PC-9 (cell line): ENCODE measurements around the gene RAET1G. TPM values are rescaled to one million over a fixed set of nuclear protein-coding genes. Genes with fewer than 3 reads are reported as not detected.
"Not testable (repeated sequence)": the region's sequence is repeated elsewhere in the genome, so short reads cannot be mapped to it uniquely, and the experiment has no call there.

ENCODE experiments used
- BruUV-seq: library from RNA; stranded (reverse); fragments of 400-500 nt; replicated peaks from 2 replicates; lab custom pipeline; 2021; lab: Mats Ljungman, UMichigan
- CTCF ChIA-PET: fragments of 300-600 bp; sonication (Branson Sonifier 250); formaldehyde crosslinking; loops from one replicate; lab custom pipeline; 2022; ENCODE audit warnings: antibody characterized with exemption; lab: Charles Lee
- POLR2A ChIA-PET: fragments of 300-600 bp; sonication (Branson Sonifier 250); formaldehyde crosslinking; loops from one replicate; lab custom pipeline; 2022; ENCODE audit warnings: antibody characterized with exemption; ENCODE audit not compliant: unreplicated experiment; lab: Charles Lee
- DNase-seq, 2 experiments: peaks; one replicate each; pipeline versions ENCODE4 v3.0.0 to v3.0.0-alpha.2; 2015 to 2022; ENCODE audit warnings: mixed read lengths in 1 of 2
- H2AFZ ChIP-seq: fragments of 200-600 bp; sonication (generic); 2 replicates; pipeline ENCODE4 v1.8.1; 2017; ENCODE audit warnings: antibody characterized with exemption
- H3F3A ChIP-seq: fragments of 200-600 bp; sonication (generic); 2 replicates; pipeline ENCODE4 v1.8.1; 2017; ENCODE audit warnings: antibody characterized with exemption, mild to moderate bottlenecking, low read depth; ENCODE audit not compliant: insufficient read depth
- H3K27ac ChIP-seq: fragments of 200-600 bp; sonication (generic); 2 replicates; pipeline ENCODE4 v1.6.1; 2016; ENCODE audit warnings: mixed run types
- H3K27me3 ChIP-seq: fragments of 200-600 bp; sonication (generic); 2 replicates; pipeline ENCODE4 v1.6.1; 2016; ENCODE audit warnings: low read depth, mixed run types; ENCODE audit not compliant: insufficient read depth
- H3K36me3 ChIP-seq: fragments of 200-600 bp; sonication (generic); 2 replicates; pipeline ENCODE4 v1.6.1; 2016; ENCODE audit warnings: low read depth, mixed run types
- H3K4me1 ChIP-seq: fragments of 200-600 bp; sonication (generic); replicated peaks from 2 replicates; pipeline ENCODE4 v1.6.1; 2016; ENCODE audit warnings: mixed run types; ENCODE audit not compliant: insufficient read depth
- H3K4me2 ChIP-seq: fragments of 200-600 bp; sonication (generic); 2 replicates; pipeline ENCODE4 v1.6.1; 2017; ENCODE audit warnings: mixed run types
- H3K4me3 ChIP-seq: fragments of 200-600 bp; sonication (generic); 2 replicates; pipeline ENCODE4 v1.6.1; 2016; ENCODE audit warnings: mixed run types
- H3K79me2 ChIP-seq: fragments of 200-600 bp; sonication (generic); 2 replicates; pipeline ENCODE4 v1.6.1; 2017; ENCODE audit warnings: low read depth, mixed run types
- H3K9me2 ChIP-seq: fragments of 200-600 bp; sonication (generic); 2 replicates; pipeline ENCODE4 v1.8.1; 2017; ENCODE audit warnings: mild to moderate bottlenecking; ENCODE audit not compliant: insufficient read depth
- H3K9me3 ChIP-seq: fragments of 200-600 bp; sonication (generic); 2 replicates; pipeline ENCODE4 v1.8.1; 2016; ENCODE audit warnings: low read depth; ENCODE audit not compliant: insufficient read depth
- H4K20me1 ChIP-seq: fragments of 200-600 bp; sonication (generic); 2 replicates; pipeline ENCODE4 v1.8.1; 2017; ENCODE audit not compliant: insufficient read depth
- CTCF ChIP-seq: fragments of 200-600 bp; sonication (generic); conservative IDR thresholded peaks from 2 replicates; pipeline ENCODE4 v1.6.1; 2017; ENCODE audit warnings: mixed run types, antibody characterized with exemption, mild to moderate bottlenecking, moderate library complexity
- EZH2 ChIP-seq: fragments of 200-600 bp; sonication (generic); IDR thresholded peaks from 2 replicates; pipeline ENCODE4 v1.8.0; 2017; ENCODE audit warnings: antibody characterized with exemption, low read depth
- intact Hi-C: fragments of 100-400 bp; cut with micrococcal nuclease; formaldehyde crosslinking; loops from one replicate; pipeline ENCODE4 v1.10.0; 2022; ENCODE audit not compliant: unreplicated experiment
- total RNA-seq: library from RNA; stranded (reverse); gene quantifications from 2 replicates; pipeline ENCODE4 v1.2.3, GENCODE V29; 2021

RAET1G gene
- total RNA-seq, 1 experiment from 2014 or later, result not detected

GRCh38 chr6:149913085-149913484, 9.8 kb downstream of the RAET1G start:
- Histone ChIP-seq H3K9me2 (no peaks in the 10 kb centered on the region), H3K4me2 (no peak overlapping the region), H2AFZ (no peak overlapping the region), H3F3A (no peaks in the 10 kb centered on the region), H3K36me3 (no peaks in the 10 kb centered on the region), H3K4me3 (no peak overlapping the region), H3K79me2 (no peaks in the 10 kb centered on the region), H3K27ac (no peak overlapping the region), H3K4me1 (no peaks in the 10 kb centered on the region), H3K27me3 (no peaks in the 10 kb centered on the region), H3K9me3 (no peaks in the 10 kb centered on the region; the same call in 1 of the 2 replicates), H4K20me1 (no peaks in the 10 kb centered on the region)
- intact Hi-C loops, result no loop called here
- BruUV-seq, result no TSS peak
- ChIA-PET POLR2A (no interaction called here), CTCF (no interaction called here)
- TF ChIP-seq EZH2 (no peak), CTCF (no peak)
- DNase-seq, result no peak

GRCh38 chr6:149912680-149913079, 10.2 kb downstream of the RAET1G start:
- intact Hi-C loops, H3K4me3 ChIP-seq, H3K36me3 ChIP-seq, H3K9me3 ChIP-seq, BruUV-seq, H3K79me2 ChIP-seq, POLR2A ChIA-PET, CTCF ChIA-PET, H3K27ac ChIP-seq, H2AFZ ChIP-seq, DNase-seq, H4K20me1 ChIP-seq, H3K4me1 ChIP-seq, H3K4me2 ChIP-seq, H3F3A ChIP-seq, H3K9me2 ChIP-seq, H3K27me3 ChIP-seq: not testable (repeated sequence)

- no peaks in the 10 kb centered on the region for H3K27me3 ChIP-seq
- H3K36me3 ChIP-seq, result no peaks in the 10 kb centered on the region
- H3K4me1 ChIP-seq, result no peaks in the 10 kb centered on the region
- no TSS peak for BruUV-seq
- POLR2A ChIA-PET, result no interaction called here
- no peak overlapping the region for H2AFZ ChIP-seq
- no peaks in the 10 kb centered on the region; the same call in 1 of the 2 replicates for H3K9me3 ChIP-seq
- no peak overlapping the region for H3K27ac ChIP-seq
- no peaks in the 10 kb centered on the region for H3K9me2 ChIP-seq
- TF ChIP-seq EZH2 (no peak), CTCF (no peak)
- H3F3A ChIP-seq, result no peaks in the 10 kb centered on the region
- no peak overlapping the region for H3K4me3 ChIP-seq
- CTCF ChIA-PET, result no interaction called here
- H4K20me1 ChIP-seq, result no peaks in the 10 kb centered on the region
- no peak for DNase-seq
- intact Hi-C loops, result no loop called here
- no peak overlapping the region for H3K4me2 ChIP-seq
- H3K79me2 ChIP-seq, result no peaks in the 10 kb centered on the region
Measured at GRCh38 chr6:149910721-149911151, 12.2 kb downstream of the RAET1G start.
